ENCODE data around the gene GLT1D1.

Gene GLT1D1

GRCh38 chr12:128918481-128919260, 65.4 kb downstream of the GLT1D1 start:
- no peak for DNase-seq

- peak; percentile 35 for DNase-seq
These were observed 67.2 kb downstream of the GLT1D1 start for GRCh38 chr12:128920468-128920867.

GRCh38 chr12:128928361-128928760, 75.1 kb downstream of the GLT1D1 start:
- no peak for DNase-seq

GRCh38 chr12:128929057-128929456, 75.8 kb downstream of the GLT1D1 start:
- DNase-seq = no peak

GRCh38 chr12:128930606-128931005, 77.3 kb downstream of the GLT1D1 start:
- no peak for DNase-seq

GRCh38 chr12:128932521-128932920, 79.2 kb downstream of the GLT1D1 start:
- no peak for DNase-seq

- DNase-seq = no peak
These were observed 79.8 kb downstream of the GLT1D1 start for GRCh38 chr12:128933039-128933438.

- DNase-seq = no peak
These were observed 80.6 kb downstream of the GLT1D1 start for GRCh38 chr12:128933926-128934325.

- DNase-seq = no peak
These were observed 85.6 kb downstream of the GLT1D1 start for GRCh38 chr12:128938886-128939285.

GRCh38 chr12:128940090-128940888, 87.0 kb downstream of the GLT1D1 start:
- no peak for DNase-seq

GRCh38 chr12:128940974-128941373, 87.7 kb downstream of the GLT1D1 start:
- DNase-seq = no peak

GRCh38 chr12:128942960-128943477, 89.7 kb downstream of the GLT1D1 start:
- DNase-seq = no peak

- DNase-seq = no peak
These were observed 91.7 kb downstream of the GLT1D1 start for GRCh38 chr12:128944956-128945355.

- DNase-seq = no peak
These were observed 93.9 kb downstream of the GLT1D1 start for GRCh38 chr12:128947209-128947608.

GRCh38 chr12:128949086-128949485, 95.8 kb downstream of the GLT1D1 start:
- no peak for DNase-seq

- DNase-seq = no peak
These were observed 98.2 kb downstream of the GLT1D1 start for GRCh38 chr12:128951448-128951847.

GRCh38 chr12:128956755-128957154, 103.5 kb downstream of the GLT1D1 start:
- no peak for DNase-seq

- DNase-seq = no peak
These were observed 106.6 kb downstream of the GLT1D1 start for GRCh38 chr12:128959901-128960300.

GRCh38 chr12:128961308-128961902, 108.1 kb downstream of the GLT1D1 start:
- no peak for DNase-seq

- DNase-seq = no peak
These were observed 108.7 kb downstream of the GLT1D1 start for GRCh38 chr12:128961957-128962356.

- no peak for DNase-seq
These were observed 113.0 kb downstream of the GLT1D1 start for GRCh38 chr12:128966203-128966810.

- no peak for DNase-seq
These were observed 115.4 kb downstream of the GLT1D1 start for GRCh38 chr12:128968668-128969067.

GRCh38 chr12:128969480-128970055, 116.3 kb downstream of the GLT1D1 start:
- DNase-seq = no peak

All from CD4-positive, alpha-beta T cell treated with Interleukin-15 for 1 hour (primary cell).